Astrocyte (in vitro differentiated cells and primary cell): Measurements from ENCODE around the gene HNF4A.

Experiments
- EZH2 ChIP-seq: IDR thresholded peaks from 2 replicates; pipeline ENCODE4 v1.6.1; 2012; ENCODE audit warnings: mild to moderate bottlenecking, low read length, inconsistent platforms; ENCODE audit not compliant: insufficient read depth
- TF ChIP-seq, protein P1 (sequence below): IDR thresholded peaks from 2 replicates; pipeline ENCODE4 v1.5.1; 2011; ENCODE audit warnings: low read depth, mild to moderate bottlenecking, inconsistent platforms, low read length, moderate library complexity; ENCODE audit not compliant: insufficient read depth

DNA sequence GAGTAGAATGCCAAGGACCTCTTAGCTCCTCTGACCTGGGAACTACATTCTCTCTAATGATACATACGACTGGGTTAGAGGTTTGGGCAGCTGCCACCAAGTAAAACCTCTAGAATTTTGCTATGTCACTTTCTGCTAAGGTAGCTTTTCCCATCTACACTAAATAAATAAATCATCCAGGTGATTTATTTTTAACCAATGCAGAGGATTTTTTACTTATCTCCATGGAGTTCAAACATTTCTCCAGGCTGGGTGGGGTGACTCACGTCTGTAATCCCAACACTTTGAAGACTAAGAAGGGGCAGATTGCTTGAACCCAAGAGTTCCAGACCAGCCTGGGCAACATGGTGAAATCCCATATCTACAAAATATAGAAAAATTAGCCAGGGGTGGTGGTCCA, 27.1 kb downstream of the HNF4A start:
- TF ChIP-seq, protein P1, sequence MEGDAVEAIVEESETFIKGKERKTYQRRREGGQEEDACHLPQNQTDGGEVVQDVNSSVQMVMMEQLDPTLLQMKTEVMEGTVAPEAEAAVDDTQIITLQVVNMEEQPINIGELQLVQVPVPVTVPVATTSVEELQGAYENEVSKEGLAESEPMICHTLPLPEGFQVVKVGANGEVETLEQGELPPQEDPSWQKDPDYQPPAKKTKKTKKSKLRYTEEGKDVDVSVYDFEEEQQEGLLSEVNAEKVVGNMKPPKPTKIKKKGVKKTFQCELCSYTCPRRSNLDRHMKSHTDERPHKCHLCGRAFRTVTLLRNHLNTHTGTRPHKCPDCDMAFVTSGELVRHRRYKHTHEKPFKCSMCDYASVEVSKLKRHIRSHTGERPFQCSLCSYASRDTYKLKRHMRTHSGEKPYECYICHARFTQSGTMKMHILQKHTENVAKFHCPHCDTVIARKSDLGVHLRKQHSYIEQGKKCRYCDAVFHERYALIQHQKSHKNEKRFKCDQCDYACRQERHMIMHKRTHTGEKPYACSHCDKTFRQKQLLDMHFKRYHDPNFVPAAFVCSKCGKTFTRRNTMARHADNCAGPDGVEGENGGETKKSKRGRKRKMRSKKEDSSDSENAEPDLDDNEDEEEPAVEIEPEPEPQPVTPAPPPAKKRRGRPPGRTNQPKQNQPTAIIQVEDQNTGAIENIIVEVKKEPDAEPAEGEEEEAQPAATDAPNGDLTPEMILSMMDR, result no peak
- no peak for TF ChIP-seq EZH2
